A549 (cell line): ENCODE data around the gene FSD1. TPM values are rescaled to one million over a fixed set of nuclear protein-coding genes. Genes with fewer than 3 reads are reported as not detected.

Experiments used
- ATAC-seq, 2 experiments: fragments of 200-7000 bp in 1 of 2; fragments of >200 bp in 1 of 2; cut with Nextera tagmentation in 1 of 2; cut with Tn5 transposase in 1 of 2; 3 replicates each; pipeline versions ENCODE4 v1.8.0 to v1.9.1; 2018 to 2020; ENCODE audit warnings: mild to moderate bottlenecking in 1 of 2, moderate library complexity in 1 of 2
- CTCF ChIA-PET: fragments of 300-600 bp; sonication (Branson Sonifier 250); formaldehyde crosslinking; extraction: SDS; loops from one replicate; lab custom pipeline; 2021; ENCODE audit warnings: antibody characterized with exemption, inconsistent platforms; lab: Yijun Ruan, JAX
- POLR2A ChIA-PET: fragments of 350-600 bp; formaldehyde crosslinking; extraction: SDS; loops from one replicate; lab custom pipeline; 2021; ENCODE audit warnings: antibody characterized with exemption, inconsistent platforms; lab: Yijun Ruan, JAX
- DNase-seq, 2 experiments: peaks; one replicate each; pipeline versions ENCODE4 v3.0.0 to v3.0.0-alpha.2; 2011 to 2016; ENCODE audit warnings: low read depth in 1 of 2, low spot score in 1 of 2
- FAIRE-seq: peaks from 2 replicates; lab custom pipeline; 2011; peaks lifted over from hg19 to GRCh38; lab: Jason Lieb, UNC
- H3K27ac ChIP-seq, 2 experiments: fragments of >200 bp; sonication (Bioruptor Twin); formaldehyde crosslinking; 3 replicates each; pipeline ENCODE4 v1.5.1; 2016 to 2017
- H3K4me1 ChIP-seq: fragments of >200 bp; sonication (Bioruptor Twin); formaldehyde crosslinking; 3 replicates; pipeline ENCODE4 v1.6.1; 2016
- H3K4me2 ChIP-seq: fragments of >200 bp; sonication (Bioruptor Twin); formaldehyde crosslinking; 3 replicates; pipeline ENCODE4 v1.6.1; 2016
- H3K4me3 ChIP-seq: fragments of >200 bp; sonication (Bioruptor Twin); formaldehyde crosslinking; 3 replicates; pipeline ENCODE4 v1.5.1; 2016
- H3K9me3 ChIP-seq: fragments of >200 bp; sonication (Bioruptor Twin); formaldehyde crosslinking; 3 replicates; pipeline ENCODE4 v1.6.1; 2016
- CBX8 ChIP-seq: fragments of 200-600 bp; sonication (generic); IDR thresholded peaks from 2 replicates; pipeline ENCODE4 v1.6.1; 2016
- CHD2 ChIP-seq: fragments of 150-350 bp; IDR thresholded peaks from 2 replicates; pipeline ENCODE4 v1.6.1; 2014; ENCODE audit warnings: low read length; ENCODE audit not compliant: partially characterized antibody
- CTCF ChIP-seq: fragments of >200 bp; sonication (Bioruptor Twin); formaldehyde crosslinking; IDR thresholded peaks from 3 replicates; pipeline ENCODE4 v1.5.1; 2016
- EHMT2 ChIP-seq: fragments of 200-600 bp; sonication (generic); IDR thresholded peaks from 2 replicates; pipeline ENCODE4 v1.6.1; 2016; ENCODE audit warnings: antibody characterized with exemption, low read depth, mild to moderate bottlenecking, moderate library complexity
- EP300 ChIP-seq, 2 experiments: fragments of >200 bp; sonication (Bioruptor Twin); formaldehyde crosslinking; IDR thresholded peaks; 2 replicates in 1 of 2; 3 replicates in 1 of 2; pipeline ENCODE4 v1.6.1; 2016 to 2017
- FOSB ChIP-seq: fragments of 250-450 bp; sonication (Bioruptor Pico); IDR thresholded peaks from 2 replicates; pipeline ENCODE4 v1.5.0; 2020; ENCODE audit warnings: mild to moderate bottlenecking, moderate library complexity
- HMGXB4 ChIP-seq: fragments of 250-450 bp; sonication (Bioruptor Pico); IDR thresholded peaks from 2 replicates; pipeline ENCODE4 v1.5.0; 2021; ENCODE audit warnings: mild to moderate bottlenecking, moderate library complexity, borderline replicate concordance
- HOXB13 ChIP-seq: fragments of 250-450 bp; sonication (Bioruptor Pico); IDR thresholded peaks from 2 replicates; pipeline ENCODE4 v1.5.0; 2020; ENCODE audit warnings: low read depth, mild to moderate bottlenecking, moderate library complexity
- JUN ChIP-seq, 2 experiments: fragments of >200 bp; sonication (Bioruptor Twin); formaldehyde crosslinking; IDR thresholded peaks; 2 replicates in 1 of 2; 3 replicates in 1 of 2; pipeline ENCODE4 v1.6.1; 2016 to 2017
- JUNB ChIP-seq: fragments of >200 bp; sonication (Bioruptor Twin); formaldehyde crosslinking; IDR thresholded peaks from 2 replicates; pipeline ENCODE4 v1.6.1; 2016
- KDM1A ChIP-seq: fragments of 200-600 bp; sonication (generic); IDR thresholded peaks from 2 replicates; pipeline ENCODE4 v1.6.1; 2016; ENCODE audit warnings: low read depth, mild to moderate bottlenecking
- NR3C1 ChIP-seq: fragments of >200 bp; sonication (Bioruptor Twin); formaldehyde crosslinking; IDR thresholded peaks from 3 replicates; pipeline ENCODE4 v1.6.1; 2017
- PHF8 ChIP-seq: fragments of 200-600 bp; sonication (generic); IDR thresholded peaks from 2 replicates; pipeline ENCODE4 v1.6.1; 2016; ENCODE audit warnings: low read depth, mild to moderate bottlenecking, antibody characterized with exemption, moderate library complexity, borderline replicate concordance
- POLR2A ChIP-seq: IDR thresholded peaks from 2 replicates; pipeline ENCODE4 v1.6.1; 2012; ENCODE audit warnings: mild to moderate bottlenecking, low read length
- RCOR1 ChIP-seq: fragments of 150-350 bp; IDR thresholded peaks from 2 replicates; pipeline ENCODE4 v1.6.1; 2014; ENCODE audit warnings: antibody characterized with exemption, low read length, low read depth
- RFX5 ChIP-seq: fragments of 450-650 bp; IDR thresholded peaks from 2 replicates; pipeline ENCODE4 v1.7.1; 2014; ENCODE audit warnings: antibody characterized with exemption, mild to moderate bottlenecking, moderate library complexity
- TFCP2L1 ChIP-seq: fragments of 250-450 bp; sonication (Bioruptor Pico); IDR thresholded peaks from 2 replicates; pipeline ENCODE4 v1.5.0; 2021; ENCODE audit warnings: mild to moderate bottlenecking
- ZNF302 ChIP-seq: fragments of 250-450 bp; sonication (Bioruptor Pico); IDR thresholded peaks from 2 replicates; pipeline ENCODE4 v1.9.0; 2021; ENCODE audit warnings: inconsistent platforms, mild to moderate bottlenecking, moderate library complexity
- WGBS: methylation state at CpG from one replicate; pipeline ENCODE4 v1.1.6; 2017; ENCODE audit errors: missing lambda C conversion rate; 5-methylcytosine and 5-hydroxymethylcytosine counted together
- polyA plus RNA-seq, 4 experiments: library from polyadenylated mRNA; depleted of rRNA in 3 of 4; stranded (reverse); fragments of >200 nt; fragmentation: RNase III in 1 of 4; extraction: RNeasy Plus Mini Kit Qiagen cat#74134 plus additional on column Dnase treatment in 1 of 4; gene quantifications; 2 replicates in 3 of 4; 3 replicates in 1 of 4; pipeline ENCODE4 v1.2.3, GENCODE V29; 2011 to 2017
- TF ChIP-seq, protein P1 (sequence below): IDR thresholded peaks from 2 replicates; pipeline ENCODE4 v1.6.1; 2012
- TF ChIP-seq, protein P2 (sequence below): fragments of 200-600 bp; sonication (generic); IDR thresholded peaks from 2 replicates; pipeline ENCODE4 v1.6.1; 2016; ENCODE audit warnings: antibody characterized with exemption, mild to moderate bottlenecking, moderate library complexity
- TF ChIP-seq, protein P3 (sequence below): IDR thresholded peaks from 2 replicates; pipeline ENCODE4 v1.6.1; 2012

FSD1 gene
- polyA plus RNA-seq, 2 of the 4 experiments (the other 2 are of a cell fraction), result 3.5 to 13.2 TPM

GRCh38 chr19:4354282-4354681 lies 49.9 kb downstream of the FSD1 start:
- TF ChIP-seq NR3C1, result no peak
- TF ChIP-seq CBX8, result no peak
- no peak for TF ChIP-seq HOXB13 (CRISPR knock-in tag)
- no peak for TF ChIP-seq JUN (IDR thresholded peaks at IDR 0.05)
- no peak for TF ChIP-seq RCOR1
- no peak for TF ChIP-seq CHD2
- TF ChIP-seq PHF8, result no peak
- TF ChIP-seq, protein P1, sequence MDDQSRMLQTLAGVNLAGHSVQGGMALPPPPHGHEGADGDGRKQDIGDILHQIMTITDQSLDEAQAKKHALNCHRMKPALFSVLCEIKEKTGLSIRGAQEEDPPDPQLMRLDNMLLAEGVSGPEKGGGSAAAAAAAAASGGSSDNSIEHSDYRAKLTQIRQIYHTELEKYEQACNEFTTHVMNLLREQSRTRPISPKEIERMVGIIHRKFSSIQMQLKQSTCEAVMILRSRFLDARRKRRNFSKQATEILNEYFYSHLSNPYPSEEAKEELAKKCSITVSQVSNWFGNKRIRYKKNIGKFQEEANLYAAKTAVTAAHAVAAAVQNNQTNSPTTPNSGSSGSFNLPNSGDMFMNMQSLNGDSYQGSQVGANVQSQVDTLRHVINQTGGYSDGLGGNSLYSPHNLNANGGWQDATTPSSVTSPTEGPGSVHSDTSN, result no peak
- TF ChIP-seq EHMT2, result no peak
- TF ChIP-seq CTCF, result no peak
- no peak for TF ChIP-seq HMGXB4 (CRISPR knock-in tag)
- no peak for TF ChIP-seq KDM1A
- TF ChIP-seq, protein P2, sequence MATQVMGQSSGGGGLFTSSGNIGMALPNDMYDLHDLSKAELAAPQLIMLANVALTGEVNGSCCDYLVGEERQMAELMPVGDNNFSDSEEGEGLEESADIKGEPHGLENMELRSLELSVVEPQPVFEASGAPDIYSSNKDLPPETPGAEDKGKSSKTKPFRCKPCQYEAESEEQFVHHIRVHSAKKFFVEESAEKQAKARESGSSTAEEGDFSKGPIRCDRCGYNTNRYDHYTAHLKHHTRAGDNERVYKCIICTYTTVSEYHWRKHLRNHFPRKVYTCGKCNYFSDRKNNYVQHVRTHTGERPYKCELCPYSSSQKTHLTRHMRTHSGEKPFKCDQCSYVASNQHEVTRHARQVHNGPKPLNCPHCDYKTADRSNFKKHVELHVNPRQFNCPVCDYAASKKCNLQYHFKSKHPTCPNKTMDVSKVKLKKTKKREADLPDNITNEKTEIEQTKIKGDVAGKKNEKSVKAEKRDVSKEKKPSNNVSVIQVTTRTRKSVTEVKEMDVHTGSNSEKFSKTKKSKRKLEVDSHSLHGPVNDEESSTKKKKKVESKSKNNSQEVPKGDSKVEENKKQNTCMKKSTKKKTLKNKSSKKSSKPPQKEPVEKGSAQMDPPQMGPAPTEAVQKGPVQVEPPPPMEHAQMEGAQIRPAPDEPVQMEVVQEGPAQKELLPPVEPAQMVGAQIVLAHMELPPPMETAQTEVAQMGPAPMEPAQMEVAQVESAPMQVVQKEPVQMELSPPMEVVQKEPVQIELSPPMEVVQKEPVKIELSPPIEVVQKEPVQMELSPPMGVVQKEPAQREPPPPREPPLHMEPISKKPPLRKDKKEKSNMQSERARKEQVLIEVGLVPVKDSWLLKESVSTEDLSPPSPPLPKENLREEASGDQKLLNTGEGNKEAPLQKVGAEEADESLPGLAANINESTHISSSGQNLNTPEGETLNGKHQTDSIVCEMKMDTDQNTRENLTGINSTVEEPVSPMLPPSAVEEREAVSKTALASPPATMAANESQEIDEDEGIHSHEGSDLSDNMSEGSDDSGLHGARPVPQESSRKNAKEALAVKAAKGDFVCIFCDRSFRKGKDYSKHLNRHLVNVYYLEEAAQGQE, result no peak
- ChIA-PET POLR2A (no interaction called here), CTCF (interaction anchor here (1.4 to 4.3 kb wide), 6 partner anchors 8 to 86 kb away, joined by 3 to 47 read pairs (median 16); partner anchors contain the start of gene SH3GL1)
- H3K27ac ChIP-seq, result no peak overlapping the region
- DNase-seq, result no peak
- H3K4me1 ChIP-seq, result no peaks in the 10 kb centered on the region
- ATAC-seq, result no peak
- H3K4me2 ChIP-seq, result no peak overlapping the region
- no peak for FAIRE-seq
- H3K9me3 ChIP-seq, result no peaks in the 10 kb centered on the region
- H3K4me3 ChIP-seq, result no peak overlapping the region
- WGBS, result 90% methylated on average over 9 of the region's 12 CpGs

GRCh38 chr19:4354897-4355296 lies 50.5 kb downstream of the FSD1 start:
- no peak overlapping the region for H3K4me3 ChIP-seq
- no peaks in the 10 kb centered on the region for H3K9me3 ChIP-seq
- no peak for FAIRE-seq
- DNase-seq, result no peak
- ChIA-PET CTCF (interaction anchor here (0.7 to 4.3 kb wide), 6 partner anchors 8 to 107 kb away, joined by 3 to 47 read pairs (median 16); partner anchors contain the start of gene SH3GL1), POLR2A (no interaction called here)
- H3K4me2 ChIP-seq, result no peak overlapping the region
- TF ChIP-seq RFX5, result no peak
- TF ChIP-seq, protein P3, sequence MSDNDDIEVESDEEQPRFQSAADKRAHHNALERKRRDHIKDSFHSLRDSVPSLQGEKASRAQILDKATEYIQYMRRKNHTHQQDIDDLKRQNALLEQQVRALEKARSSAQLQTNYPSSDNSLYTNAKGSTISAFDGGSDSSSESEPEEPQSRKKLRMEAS, result no peak
- no peak for TF ChIP-seq ZNF302 (CRISPR knock-in tag)
- TF ChIP-seq JUNB, result no peak
- TF ChIP-seq HMGXB4 (CRISPR knock-in tag), result no peak
- TF ChIP-seq RCOR1, result no peak
- TF ChIP-seq NR3C1, result no peak
- no peak for TF ChIP-seq POLR2A
- no peak for TF ChIP-seq TFCP2L1 (CRISPR knock-in tag)
- TF ChIP-seq EHMT2, result no peak
- TF ChIP-seq JUN (IDR thresholded peaks at IDR 0.05), result no peak
- no peak for TF ChIP-seq EP300 (IDR thresholded peaks at IDR 0.05)
- TF ChIP-seq, protein P2, result no peak
- TF ChIP-seq FOSB (CRISPR knock-in tag), result no peak
- no peak for TF ChIP-seq HOXB13 (CRISPR knock-in tag)
- no peak overlapping the region for H3K27ac ChIP-seq
- 100% methylated on average over 5 of the region's 17 CpGs for WGBS
- no peaks in the 10 kb centered on the region for H3K4me1 ChIP-seq
- no peak for ATAC-seq
